Stimulated activated CD4-positive, alpha-beta T cell treated with anti-CD3 and anti-CD28 coated beads, Interleukin-2, amount 100 ng/mL, for 24 hours (primary cell): Measurements from ENCODE around the gene ZNF526.
"Not testable (repeated sequence)": the region's sequence is repeated elsewhere in the genome, so short reads cannot be mapped to it uniquely, and the experiment has no call there.

Experiments
- DNase-seq, 2 donors: peaks; one replicate each; pipeline ENCODE4 v3.0.0-alpha.2; 2020

The ZNF526 gene

DNA sequence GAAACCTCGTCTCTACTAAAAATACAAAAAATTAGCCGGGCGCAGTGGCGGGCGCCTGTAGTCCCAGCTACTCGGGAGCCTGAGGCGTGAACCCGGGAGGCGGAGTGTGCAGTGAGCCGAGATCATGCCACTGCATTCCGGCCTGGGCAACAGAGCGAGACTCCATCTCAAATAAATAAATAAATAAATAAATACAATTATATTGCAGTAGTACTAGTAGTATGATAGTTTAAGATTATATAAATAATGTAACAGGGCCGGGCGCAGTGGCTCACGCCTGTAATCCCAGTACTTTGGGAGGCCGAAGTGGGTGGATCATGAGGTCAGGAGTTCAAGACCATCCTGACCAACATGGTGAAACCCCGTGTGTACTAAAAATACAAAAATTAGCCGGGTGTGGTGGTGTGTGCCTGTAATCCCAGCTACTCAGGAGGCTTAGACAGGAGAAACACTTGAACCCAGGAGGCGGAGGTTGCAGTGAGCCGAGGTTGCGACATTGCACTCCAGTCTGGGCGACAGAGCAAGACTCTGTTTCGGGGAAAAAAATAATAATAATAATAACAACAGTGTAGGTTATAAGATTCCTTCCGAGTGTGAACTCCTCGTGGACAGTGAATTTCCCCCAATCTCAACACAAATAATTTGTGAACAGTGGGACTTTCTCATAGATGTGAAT lies 47.0 kb downstream of the ZNF526 start:
- DNase-seq, result not testable (repeated sequence)

DNA sequence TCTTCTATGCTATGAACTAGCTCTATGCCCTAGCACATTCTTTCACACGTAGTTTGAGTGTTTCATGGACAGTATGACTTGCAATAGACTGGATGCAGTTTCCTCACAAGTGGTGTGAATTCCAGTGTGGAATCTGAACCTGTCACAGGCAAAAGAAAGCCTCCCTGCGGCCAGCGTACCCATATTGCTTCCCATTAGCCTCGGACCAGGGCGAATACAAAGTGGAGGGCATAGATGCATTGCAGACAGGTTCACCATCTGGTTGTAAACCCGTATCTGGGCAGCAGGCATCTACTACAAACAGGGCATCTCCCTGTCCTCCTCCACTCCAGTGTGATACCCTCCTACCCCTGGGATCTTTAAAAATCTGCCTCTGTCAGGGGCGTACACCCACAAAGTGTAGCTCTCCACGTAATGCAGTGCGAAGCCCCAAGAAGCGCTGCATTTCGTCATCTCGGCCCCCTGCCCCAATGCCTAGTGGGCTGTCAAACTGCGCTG lies 47.6 kb downstream of the ZNF526 start:
- no peak for DNase-seq

DNA sequence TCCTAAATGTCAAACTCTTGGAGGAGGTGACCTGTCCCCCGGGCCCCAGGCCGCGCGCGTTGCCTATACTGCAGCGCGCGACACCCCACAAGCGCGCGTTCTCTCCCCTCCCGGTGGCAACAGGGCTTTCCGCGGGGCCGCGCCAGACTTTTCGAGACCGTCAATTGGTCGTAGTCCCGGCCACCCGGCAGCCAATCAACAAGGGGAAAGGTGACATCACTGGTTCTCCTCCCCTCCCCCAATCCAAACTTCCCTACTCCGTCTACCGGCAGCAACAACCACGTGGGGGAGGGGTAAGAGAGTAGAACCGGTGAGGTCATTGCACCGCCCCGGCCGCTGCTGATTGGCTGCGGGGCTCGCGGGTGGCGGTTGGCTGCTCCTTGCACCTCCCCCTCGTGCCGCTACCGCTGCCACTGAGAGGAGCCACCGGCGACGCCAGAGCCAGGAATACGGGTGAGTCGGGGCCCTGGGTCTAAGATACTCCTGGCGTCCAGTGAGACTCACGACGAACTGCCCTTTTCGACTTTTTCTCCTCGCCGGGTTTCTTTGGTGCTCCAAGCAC lies 48.1 kb downstream of the ZNF526 start:
- DNase-seq, result peak; percentile 95 to 98

DNA sequence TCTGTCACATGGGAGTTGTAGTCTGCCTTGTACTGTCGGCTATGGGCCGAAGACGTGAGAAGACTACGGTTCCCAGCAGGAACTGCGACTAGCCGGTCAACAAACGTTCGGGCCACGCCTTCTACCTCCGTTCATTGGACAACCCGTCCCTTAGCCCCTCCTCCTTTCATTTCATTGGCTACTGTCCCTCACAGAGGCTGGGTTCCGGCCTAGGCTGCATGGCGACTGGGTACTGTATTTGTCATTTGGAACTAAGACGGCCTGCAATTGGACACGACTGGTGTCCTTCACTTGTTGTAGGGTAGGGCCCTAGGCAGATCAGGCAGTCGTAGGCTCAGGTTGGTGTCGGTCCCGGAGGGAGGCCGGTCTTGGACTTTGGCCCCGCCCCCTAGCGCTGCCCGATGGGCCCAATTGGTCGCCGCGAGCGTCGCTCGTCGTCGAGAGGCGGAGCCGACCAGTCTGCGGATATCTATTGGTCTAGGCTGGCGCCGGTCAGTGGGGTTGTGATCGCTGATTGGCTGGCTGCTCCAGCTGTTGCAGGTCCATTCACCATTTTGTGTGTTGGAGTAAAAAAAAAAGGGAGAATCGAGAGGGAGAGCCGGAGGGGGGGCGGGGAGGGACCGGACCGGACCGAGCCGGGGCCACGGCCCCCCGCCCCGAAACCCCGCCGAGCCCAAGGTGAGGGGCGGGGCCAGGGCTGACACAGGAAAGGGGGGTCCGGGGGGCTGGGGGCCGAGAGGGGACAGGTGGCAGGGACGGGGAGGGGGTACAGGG lies 48.8 kb downstream of the ZNF526 start, which contains the start of gene CIC:
CIC (plus strand) TSS at position 549 of the 774 bp plus-strand sequence. CDS start 2,532 bp downstream, outside the sequence.
- DNase-seq, result peak; percentile 99

DNA sequence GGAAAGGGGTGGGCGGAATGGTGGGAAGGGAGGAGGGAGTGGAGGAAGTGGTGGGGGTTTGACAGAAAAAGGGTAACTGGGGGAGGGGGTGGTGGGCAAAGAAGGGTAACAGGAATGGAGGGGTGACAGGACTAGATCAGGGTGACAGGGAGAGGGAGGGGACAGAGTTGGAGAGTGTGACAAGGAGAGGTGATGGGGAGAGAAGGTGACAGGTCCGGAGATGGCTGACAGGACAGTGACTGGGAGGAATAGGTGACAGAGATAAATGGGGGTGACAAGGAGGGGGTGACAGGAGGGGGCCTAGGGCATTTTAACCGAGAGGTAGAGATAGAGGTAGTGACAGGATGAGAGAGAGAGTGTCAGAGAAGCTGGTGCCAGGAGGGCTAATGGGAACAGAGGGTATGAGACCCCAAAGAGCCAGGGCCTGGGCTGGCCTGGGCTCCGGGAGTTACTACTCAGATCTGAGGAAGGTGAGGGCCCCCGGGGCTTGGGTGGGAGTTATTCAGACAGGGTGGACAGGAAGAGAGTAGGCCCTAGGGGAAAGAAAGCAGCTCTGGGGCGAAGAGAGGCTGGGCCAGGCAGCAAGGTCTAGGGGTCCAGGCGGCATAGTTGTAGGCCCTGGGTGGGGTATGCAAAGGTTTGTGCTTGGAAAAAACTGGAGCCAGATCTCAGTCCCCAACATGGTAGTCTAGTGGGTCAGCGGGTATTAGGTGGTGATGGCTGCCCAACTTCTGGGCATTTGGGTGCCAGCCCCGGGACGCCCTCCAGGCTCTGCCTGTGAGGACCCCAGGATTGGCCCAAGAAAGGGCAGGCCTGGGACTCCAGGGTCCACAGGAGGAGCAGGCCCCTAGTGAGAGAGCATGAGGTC lies 49.6 kb downstream of the ZNF526 start:
- DNase-seq, result no peak

DNA sequence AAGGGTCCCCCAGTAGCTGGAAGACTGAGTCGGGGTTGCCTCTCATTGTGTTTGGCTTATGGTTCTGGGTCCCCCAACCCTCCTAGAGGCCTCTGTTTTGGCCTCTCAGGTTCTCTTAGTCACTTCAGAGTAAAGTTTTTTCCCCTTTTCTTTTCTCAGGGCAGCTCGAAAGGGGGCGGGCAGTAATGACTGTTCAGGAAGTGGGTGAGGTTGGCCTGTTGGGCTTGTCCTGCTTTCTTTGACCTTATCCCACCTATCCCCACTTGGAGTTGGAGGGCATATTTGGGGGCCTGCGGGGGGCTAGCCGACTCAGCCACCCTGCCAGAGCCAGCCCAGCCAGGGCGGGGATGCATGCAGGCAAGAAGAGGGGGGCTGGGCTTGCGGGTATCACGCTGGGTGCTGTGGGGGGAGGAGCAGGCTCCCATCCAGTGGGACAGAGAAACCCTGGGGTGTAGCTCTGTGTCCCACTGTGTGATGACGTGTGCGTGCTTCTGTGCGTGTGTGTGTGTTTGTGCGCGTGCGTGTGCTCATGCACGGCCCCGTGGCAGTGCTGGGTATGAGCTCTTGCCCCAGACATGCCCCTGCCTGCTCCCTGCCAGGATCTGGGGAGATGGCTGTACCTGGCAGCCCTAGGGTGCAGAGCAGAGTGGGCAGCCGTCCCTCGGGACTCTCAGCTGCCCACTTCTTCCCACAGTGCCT lies 50.4 kb downstream of the ZNF526 start:
- peak; percentile 72 to 73 for DNase-seq

GRCh38 chr19:42271045-42271419 lies 50.9 kb downstream of the ZNF526 start:
- no peak for DNase-seq

- no peak for DNase-seq
Observed at GRCh38 chr19:42271861-42272534, 51.9 kb downstream of the ZNF526 start.

DNA sequence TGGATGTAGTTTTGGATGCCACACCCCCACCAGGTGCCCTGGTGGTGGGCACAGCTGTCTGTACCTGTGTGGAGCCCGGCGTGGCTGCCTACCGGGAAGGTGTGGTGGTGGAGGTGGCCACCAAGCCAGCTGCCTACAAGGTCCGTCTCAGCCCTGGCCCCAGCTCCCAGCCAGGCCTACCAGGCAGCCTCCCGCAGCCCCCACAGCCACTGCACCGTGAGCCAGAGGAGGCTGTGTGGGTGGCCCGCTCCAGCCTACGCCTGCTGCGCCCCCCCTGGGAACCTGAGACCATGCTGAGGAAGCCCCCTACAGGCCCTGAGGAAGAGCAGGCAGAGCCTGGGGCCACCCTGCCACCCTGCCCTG lies 52.4 kb downstream of the ZNF526 start:
- DNase-seq, result no peak

- no peak for DNase-seq
Observed at GRCh38 chr19:42272989-42273406, 52.9 kb downstream of the ZNF526 start.

DNA sequence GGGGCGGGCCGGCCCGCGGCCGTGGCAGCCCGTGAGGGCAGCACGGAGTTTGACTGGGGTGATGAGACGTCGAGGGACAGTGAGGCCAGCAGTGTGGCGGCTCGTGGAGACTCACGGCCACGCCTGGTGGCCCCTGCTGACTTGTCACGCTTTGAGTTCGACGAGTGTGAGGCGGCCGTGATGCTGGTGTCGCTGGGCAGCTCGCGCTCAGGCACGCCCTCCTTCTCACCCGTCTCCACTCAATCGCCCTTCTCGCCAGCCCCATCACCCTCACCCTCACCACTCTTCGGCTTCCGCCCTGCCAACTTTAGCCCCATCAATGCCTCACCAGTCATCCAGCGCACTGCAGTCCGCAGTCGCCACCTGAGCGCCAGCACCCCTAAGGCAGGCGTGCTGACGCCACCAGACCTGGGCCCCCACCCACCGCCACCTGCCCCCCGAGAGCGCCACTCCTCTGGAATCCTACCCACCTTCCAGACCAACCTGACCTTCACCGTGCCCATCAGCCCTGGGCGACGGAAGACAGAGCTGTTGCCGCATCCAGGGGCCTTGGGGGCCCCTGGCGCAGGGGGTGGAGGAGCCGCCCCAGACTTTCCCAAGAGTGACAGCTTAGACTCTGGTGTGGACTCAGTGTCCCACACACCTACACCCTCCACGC lies 53.4 kb downstream of the ZNF526 start:
- DNase-seq, result no peak

DNA sequence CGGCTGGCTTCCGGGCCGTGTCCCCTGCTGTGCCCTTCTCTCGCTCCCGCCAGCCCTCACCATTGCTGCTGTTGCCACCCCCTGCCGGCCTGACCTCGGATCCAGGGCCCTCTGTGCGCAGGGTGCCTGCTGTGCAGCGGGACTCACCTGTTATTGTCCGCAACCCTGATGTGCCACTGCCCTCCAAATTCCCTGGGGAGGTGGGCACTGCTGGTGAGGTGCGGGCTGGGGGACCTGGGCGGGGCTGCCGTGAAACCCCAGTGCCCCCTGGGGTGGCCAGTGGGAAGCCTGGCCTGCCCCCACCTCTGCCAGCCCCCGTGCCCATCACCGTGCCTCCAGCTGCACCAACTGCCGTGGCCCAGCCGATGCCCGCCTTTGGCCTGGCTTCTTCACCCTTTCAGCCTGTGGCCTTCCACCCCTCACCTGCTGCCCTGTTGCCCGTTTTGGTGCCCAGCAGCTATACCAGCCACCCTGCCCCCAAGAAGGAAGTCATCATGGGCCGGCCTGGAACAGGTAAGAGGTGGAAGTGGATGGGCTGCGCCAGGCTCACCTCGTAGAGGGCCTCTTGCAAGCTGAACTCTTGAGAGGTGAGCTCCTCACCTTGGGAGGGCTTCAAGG lies 54.1 kb downstream of the ZNF526 start:
- DNase-seq, result no peak

- no peak for DNase-seq
Observed at GRCh38 chr19:42275103-42275502, 55.0 kb downstream of the ZNF526 start.

GRCh38 chr19:42275517-42275916 lies 55.4 kb downstream of the ZNF526 start:
- DNase-seq, result no peak

DNA sequence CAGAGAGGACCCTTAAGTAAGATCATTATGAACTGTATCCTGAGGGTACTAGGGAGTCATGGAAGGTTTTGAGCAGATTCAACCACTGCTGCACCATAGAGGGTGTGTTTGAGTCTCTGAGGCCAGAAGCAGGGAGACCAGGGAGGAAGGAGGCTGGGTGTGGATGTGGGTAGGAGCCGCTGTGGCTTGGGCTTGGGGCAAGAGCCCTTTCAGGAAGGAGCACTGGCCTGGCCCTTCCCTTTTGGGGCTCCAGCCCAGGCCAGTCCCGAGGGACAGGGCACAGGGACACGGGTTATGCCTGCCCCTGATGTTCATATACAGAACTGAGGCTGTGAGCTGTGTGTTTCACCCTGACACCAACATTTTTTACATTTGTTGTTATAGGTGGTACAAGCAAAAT lies 56.2 kb downstream of the ZNF526 start:
- DNase-seq, result no peak

DNA sequence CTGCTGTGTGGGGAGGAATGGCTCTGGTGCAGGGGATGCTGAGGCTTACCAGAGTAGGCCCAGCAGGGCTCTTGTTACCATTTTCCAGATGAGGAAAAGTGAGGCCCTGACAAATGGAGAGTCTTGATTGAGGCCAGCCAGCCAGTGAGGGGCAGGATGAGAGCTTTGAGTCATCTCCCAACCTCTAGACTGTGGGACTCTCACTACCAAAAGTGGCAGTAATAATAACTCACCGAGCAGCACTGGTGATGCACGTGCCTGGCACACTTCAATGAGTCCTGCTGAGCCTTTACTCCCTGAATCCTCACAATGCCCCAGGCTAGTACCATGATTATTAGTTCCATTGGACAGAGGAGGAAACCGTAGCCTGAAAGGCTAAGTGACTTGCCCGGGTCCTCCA lies 56.7 kb downstream of the ZNF526 start:
- DNase-seq, result peak in 1 of 2 donors; percentile 35
